ENCODE results near the gene M1AP.

Gene M1AP

GRCh38 chr2:74514368-74515270, 133.5 kb downstream of the M1AP start, which contains the start of gene TLX2:
Gene TLX2, plus strand, starts transcription at chr2:74514450. Its CDS starts 357 bp downstream, at chr2:74514807.
- no peak for DNase-seq (ENCODE audit: low read depth, low spot score)
- peak within 1 kb of the TSS; percentile 60 for H3K4me3 ChIP-seq (ENCODE audit: low read length)

GRCh38 chr2:74513605-74514367, 134.3 kb downstream of the M1AP start:
- peak; percentile 79 for DNase-seq (ENCODE audit: low read depth, low spot score)
- H3K4me3 ChIP-seq (ENCODE audit: low read length) = peak overlapping the region; percentile 60

- peak overlapping the region; percentile 60 for H3K4me3 ChIP-seq (ENCODE audit: low read length)
- no peak for DNase-seq (ENCODE audit: low read depth, low spot score)
Measured at GRCh38 chr2:74512744-74513604, 135.2 kb downstream of the M1AP start.

GRCh38 chr2:74511104-74511989, 136.8 kb downstream of the M1AP start:
- no peak for DNase-seq (ENCODE audit: low read depth, low spot score)
- H3K4me3 ChIP-seq (ENCODE audit: low read length) = no peak overlapping the region

- DNase-seq (ENCODE audit: low read depth, low spot score) = no peak
- no peak overlapping the region for H3K4me3 ChIP-seq (ENCODE audit: low read length)
Measured at GRCh38 chr2:74510272-74510671, 137.9 kb downstream of the M1AP start.

GRCh38 chr2:74507926-74508520, 140.1 kb downstream of the M1AP start:
- no peak for DNase-seq (ENCODE audit: low read depth, low spot score)
- H3K4me3 ChIP-seq (ENCODE audit: low read length) = peak overlapping the region; percentile 90
